Neural cell (in vitro differentiated cells): Measurements from ENCODE around the gene RBFOX2.
"Not testable (repeated sequence)": the region's sequence is repeated elsewhere in the genome, so short reads cannot be mapped to it uniquely, and the experiment has no call there.

Source experiments
- CTCF ChIP-seq: fragments of 450-650 bp; IDR thresholded peaks from 2 replicates; pipeline ENCODE4 v1.5.1; 2014; ENCODE audit warnings: antibody characterized with exemption, mild to moderate bottlenecking, moderate library complexity; ENCODE audit not compliant: poor library complexity, severe bottlenecking
- POLR2AphosphoS5 ChIP-seq: IDR thresholded peaks from 2 replicates; pipeline ENCODE4 v1.6.1; 2012

- not testable (repeated sequence) for TF ChIP-seq POLR2AphosphoS5, CTCF
Measured at GRCh38 chr22:36054446-36054845, 25.8 kb upstream of the RBFOX2 start.
